ENCODE measurements around the gene GPR68.

GRCh38 chr14:91185721-91186120 lies 58.8 kb downstream of the GPR68 start:
- TF ChIP-seq CTCF (conservative IDR thresholded peaks at IDR 0.05; ENCODE audit: low read length) = no peak
- TF ChIP-seq EZH2phosphoT487 (IDR thresholded peaks at IDR 0.05; ENCODE audit: borderline replicate concordance) = no peak
